Suprapubic skin (tissue), 4 donors: ENCODE measurements around the gene EPB41. TPM values are rescaled to one million over a fixed set of nuclear protein-coding genes. Genes with fewer than 3 reads are reported as not detected.

Experiments
- DNase-seq, 2 donors: peaks; one replicate each; pipeline ENCODE4 v3.0.0-alpha.2; 2019; ENCODE audit warnings: low spot score in 2 of 2
- H3K27ac ChIP-seq: fragments of 200-600 bp; sonication (generic); one replicate; pipeline ENCODE4 v1.5.1; 2019
- H3K27me3 ChIP-seq: fragments of 200-600 bp; sonication (generic); one replicate; pipeline ENCODE4 v1.5.1; 2019
- H3K36me3 ChIP-seq: fragments of 200-600 bp; sonication (generic); one replicate; pipeline ENCODE4 v1.5.1; 2019
- H3K4me1 ChIP-seq: fragments of 200-600 bp; sonication (generic); one replicate; pipeline ENCODE4 v1.5.1; 2019
- H3K4me3 ChIP-seq: fragments of 200-600 bp; sonication (generic); one replicate; pipeline ENCODE4 v1.5.1; 2019; ENCODE audit warnings: mild to moderate bottlenecking
- H3K9me3 ChIP-seq: fragments of 200-600 bp; sonication (generic); one replicate; pipeline ENCODE4 v1.5.1; 2019
- CTCF ChIP-seq, 2 donors: fragments of 200-600 bp in 1 of 2; fragments of 450-650 bp in 1 of 2; sonication (generic) in 1 of 2; IDR thresholded peaks; one replicate each; pipeline ENCODE4 v1.5.1; 2016 to 2019; ENCODE audit warnings: antibody characterized with exemption in 2 of 2, mild to moderate bottlenecking in 1 of 2, moderate library complexity in 1 of 2
- EP300 ChIP-seq: sonication (generic); formaldehyde crosslinking; IDR thresholded peaks from one replicate; pipeline ENCODE4 v1.6.1; 2017; ENCODE audit warnings: antibody characterized with exemption
- POLR2A ChIP-seq, 2 donors: fragments of 450-650 bp; IDR thresholded peaks; one replicate each; pipeline ENCODE4 v1.6.1; 2017; ENCODE audit warnings: antibody characterized with exemption in 2 of 2, mild to moderate bottlenecking in 2 of 2, moderate library complexity in 2 of 2
- POLR2AphosphoS5 ChIP-seq, 3 donors: sonication (generic); formaldehyde crosslinking; IDR thresholded peaks; one replicate each; pipeline ENCODE4 v1.6.1; 2017; ENCODE audit warnings: antibody characterized with exemption in 3 of 3
- WGBS: methylation state at CpG from one replicate; pipeline ENCODE4 v1.1.5; 2018; 5-methylcytosine and 5-hydroxymethylcytosine counted together
- total RNA-seq, 4 donors: library from RNA; depleted of rRNA; stranded (reverse); fragments of >200 nt; gene quantifications; one replicate each; pipeline ENCODE4 v1.1.0, GENCODE V29; 2016

The EPB41 gene
- total RNA-seq, 4 donors from 2014 or later, result 45.7 to 79.5 (median 67.1) TPM

- H3K36me3 ChIP-seq, result no peaks in the 10 kb centered on the region
- no peak overlapping the region for H3K4me3 ChIP-seq
- peaks cover 7% of the 10 kb centered on the region for H3K4me1 ChIP-seq
- H3K27me3 ChIP-seq, result no peaks in the 10 kb centered on the region
- H3K9me3 ChIP-seq, result no peaks in the 10 kb centered on the region
- no peak overlapping the region for H3K27ac ChIP-seq
- TF ChIP-seq CTCF (IDR thresholded peaks at IDR 0.05) (no peak), POLR2AphosphoS5 (IDR thresholded peaks at IDR 0.05) (no peak), POLR2A (IDR thresholded peaks at IDR 0.05) (no peak)
- 73% methylated on average over 3 of the region's 3 CpGs for WGBS
- DNase-seq, result no peak
These were observed 12.9 kb downstream of the EPB41 start for GRCh38 chr1:28927266-28927647.

- DNase-seq, result no peak
- 25% methylated on average over 1 of the region's 1 CpG for WGBS
- Histone ChIP-seq H3K9me3 (no peaks in the 10 kb centered on the region), H3K27ac (no peak overlapping the region), H3K27me3 (no peaks in the 10 kb centered on the region), H3K4me3 (no peak overlapping the region), H3K36me3 (no peaks in the 10 kb centered on the region), H3K4me1 (peaks cover 7% of the 10 kb centered on the region)
- no peak for TF ChIP-seq EP300
- no peak for TF ChIP-seq POLR2A (IDR thresholded peaks at IDR 0.05)
- TF ChIP-seq CTCF (IDR thresholded peaks at IDR 0.05), result no peak
- no peak for TF ChIP-seq POLR2AphosphoS5 (IDR thresholded peaks at IDR 0.05)
These were observed 13.4 kb downstream of the EPB41 start for GRCh38 chr1:28927648-28928313.

GRCh38 chr1:28928314-28928941 is 14.1 kb downstream of the EPB41 start:
- TF ChIP-seq POLR2AphosphoS5 (IDR thresholded peaks at IDR 0.05), result no peak
- no peak for TF ChIP-seq EP300
- TF ChIP-seq CTCF (IDR thresholded peaks at IDR 0.05), result no peak
- no peak for TF ChIP-seq POLR2A (IDR thresholded peaks at IDR 0.05)
- DNase-seq, result no peak
- peaks cover 7% of the 10 kb centered on the region for H3K4me1 ChIP-seq
- no peaks in the 10 kb centered on the region for H3K36me3 ChIP-seq
- no peak overlapping the region for H3K27ac ChIP-seq
- H3K27me3 ChIP-seq, result no peaks in the 10 kb centered on the region
- no peaks in the 10 kb centered on the region for H3K9me3 ChIP-seq
- no peak overlapping the region for H3K4me3 ChIP-seq
- WGBS, result 62% methylated on average over 2 of the region's 2 CpGs

- 89% methylated on average over 2 of the region's 2 CpGs for WGBS
- TF ChIP-seq EP300, result no peak
- no peak for TF ChIP-seq POLR2A (IDR thresholded peaks at IDR 0.05)
- no peak for TF ChIP-seq CTCF (IDR thresholded peaks at IDR 0.05)
- no peak for TF ChIP-seq POLR2AphosphoS5 (IDR thresholded peaks at IDR 0.05)
- no peak overlapping the region for H3K27ac ChIP-seq
These were observed 18.9 kb downstream of the EPB41 start for GRCh38 chr1:28933277-28933676.

GRCh38 chr1:28933918-28934317 is 19.5 kb downstream of the EPB41 start:
- Histone ChIP-seq H3K9me3 (no peaks in the 10 kb centered on the region), H3K27ac (no peak overlapping the region), H3K4me3 (no peak overlapping the region), H3K36me3 (no peaks in the 10 kb centered on the region), H3K4me1 (no peaks in the 10 kb centered on the region), H3K27me3 (no peaks in the 10 kb centered on the region)
- no peak for TF ChIP-seq CTCF (IDR thresholded peaks at IDR 0.05)
- TF ChIP-seq POLR2AphosphoS5 (IDR thresholded peaks at IDR 0.05), result no peak
- no peak for TF ChIP-seq EP300
- no peak for DNase-seq

More at GRCh38 chr1:28933277-28933676, 18.9 kb downstream of the EPB41 start:
- no peaks in the 10 kb centered on the region for H3K4me1 ChIP-seq
- DNase-seq, result no peak
- no peaks in the 10 kb centered on the region for H3K36me3 ChIP-seq
- no peak overlapping the region for H3K4me3 ChIP-seq
- H3K27me3 ChIP-seq, result no peaks in the 10 kb centered on the region
- H3K9me3 ChIP-seq, result no peaks in the 10 kb centered on the region
